ENCODE data around the gene SLC46A3.

- TF ChIP-seq, protein P1, sequence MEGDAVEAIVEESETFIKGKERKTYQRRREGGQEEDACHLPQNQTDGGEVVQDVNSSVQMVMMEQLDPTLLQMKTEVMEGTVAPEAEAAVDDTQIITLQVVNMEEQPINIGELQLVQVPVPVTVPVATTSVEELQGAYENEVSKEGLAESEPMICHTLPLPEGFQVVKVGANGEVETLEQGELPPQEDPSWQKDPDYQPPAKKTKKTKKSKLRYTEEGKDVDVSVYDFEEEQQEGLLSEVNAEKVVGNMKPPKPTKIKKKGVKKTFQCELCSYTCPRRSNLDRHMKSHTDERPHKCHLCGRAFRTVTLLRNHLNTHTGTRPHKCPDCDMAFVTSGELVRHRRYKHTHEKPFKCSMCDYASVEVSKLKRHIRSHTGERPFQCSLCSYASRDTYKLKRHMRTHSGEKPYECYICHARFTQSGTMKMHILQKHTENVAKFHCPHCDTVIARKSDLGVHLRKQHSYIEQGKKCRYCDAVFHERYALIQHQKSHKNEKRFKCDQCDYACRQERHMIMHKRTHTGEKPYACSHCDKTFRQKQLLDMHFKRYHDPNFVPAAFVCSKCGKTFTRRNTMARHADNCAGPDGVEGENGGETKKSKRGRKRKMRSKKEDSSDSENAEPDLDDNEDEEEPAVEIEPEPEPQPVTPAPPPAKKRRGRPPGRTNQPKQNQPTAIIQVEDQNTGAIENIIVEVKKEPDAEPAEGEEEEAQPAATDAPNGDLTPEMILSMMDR (IDR thresholded peaks at IDR 0.05) = no peak
- no peak for TF ChIP-seq POLR2A (IDR thresholded peaks at IDR 0.05)
Measured at GRCh38 chr13:28746287-28746612, 27.5 kb upstream of the SLC46A3 start.

Measured in body of pancreas (tissue), 4 donors.